ENCODE measurements around the gene RTP3.

Gene RTP3

DNA sequence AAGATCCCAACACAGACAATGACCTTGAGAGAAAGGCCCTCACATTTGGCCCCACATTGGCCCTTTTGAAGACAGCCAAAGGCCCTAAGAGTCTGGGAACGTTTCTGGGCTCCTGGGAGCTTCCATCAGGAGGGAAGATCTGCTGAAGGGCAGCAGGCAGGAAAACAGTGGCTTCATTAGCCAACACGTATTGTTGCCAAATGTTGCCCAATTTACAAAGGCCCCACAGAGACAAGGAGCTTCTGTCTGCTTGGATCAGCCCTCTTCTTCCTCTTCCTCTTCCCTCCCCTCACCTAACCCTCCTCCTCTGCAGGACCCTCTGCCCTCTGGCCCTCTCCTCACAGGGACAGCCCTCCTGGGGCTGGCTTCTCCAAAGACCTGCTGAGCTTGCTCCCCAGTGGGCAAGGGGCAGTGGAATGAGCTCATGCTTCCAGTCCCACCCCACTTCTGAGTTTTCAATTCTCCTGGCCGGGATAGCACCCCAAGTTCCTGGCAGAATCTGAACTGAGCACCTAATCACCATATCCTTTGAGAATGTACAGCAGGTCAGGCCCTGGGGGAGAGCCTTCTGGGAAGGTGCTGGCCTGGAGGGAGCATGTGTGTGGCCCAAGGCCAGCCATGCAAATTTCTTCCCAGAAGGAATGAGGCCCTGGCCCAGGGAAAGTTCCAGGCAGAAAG lies 28.0 kb upstream of the RTP3 start:
- no peak for DNase-seq

DNA sequence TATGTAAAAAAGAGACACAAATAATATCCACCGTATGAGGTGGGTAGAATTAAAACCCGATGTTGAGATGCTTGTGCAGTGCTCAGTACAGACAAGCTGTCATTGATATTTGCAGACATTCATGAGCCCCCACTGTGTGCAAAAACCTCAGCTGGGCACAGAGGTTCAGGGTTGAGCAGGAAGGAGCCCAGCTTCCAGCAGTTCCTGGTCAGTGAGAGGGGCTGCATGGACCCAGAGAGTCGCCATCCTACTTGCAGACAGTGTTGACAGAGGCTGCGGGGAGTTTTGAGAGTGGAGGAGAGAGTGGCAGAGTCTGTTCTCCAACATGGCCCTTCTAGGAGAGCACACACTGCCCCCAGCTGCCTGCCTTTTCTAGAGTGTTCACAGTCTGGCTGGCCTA lies 26.9 kb upstream of the RTP3 start:
- no peak for DNase-seq

DNA sequence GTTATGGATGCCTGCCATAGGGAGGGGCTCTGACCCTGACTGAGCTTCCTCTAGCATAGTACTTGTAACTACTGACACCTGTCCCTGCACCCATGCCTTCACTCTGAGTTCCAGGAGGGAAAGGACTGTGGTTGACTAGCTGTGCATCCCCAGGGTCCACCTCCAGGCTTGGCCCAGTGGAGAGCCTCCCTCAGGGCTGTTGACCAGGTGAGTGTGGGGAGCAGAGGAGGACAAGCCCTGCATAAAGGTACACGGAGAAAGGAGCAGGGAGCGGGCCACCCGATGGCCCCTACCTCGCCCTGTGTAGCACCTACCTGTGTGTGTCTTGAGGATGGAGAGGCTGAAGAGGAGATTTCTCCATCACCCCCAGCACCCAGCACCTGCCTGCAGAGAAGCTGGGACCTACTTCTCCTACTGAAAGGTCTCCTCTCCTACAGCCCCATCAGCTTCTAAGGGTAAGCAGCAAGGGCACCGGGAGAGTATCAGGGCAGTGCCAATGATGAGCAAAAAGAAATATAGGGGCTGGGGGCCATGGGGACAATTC lies 26.3 kb upstream of the RTP3 start:
- DNase-seq: no peak

GRCh38 chr3:46472736-46473135 lies 25.0 kb upstream of the RTP3 start:
- DNase-seq: no peak

DNA sequence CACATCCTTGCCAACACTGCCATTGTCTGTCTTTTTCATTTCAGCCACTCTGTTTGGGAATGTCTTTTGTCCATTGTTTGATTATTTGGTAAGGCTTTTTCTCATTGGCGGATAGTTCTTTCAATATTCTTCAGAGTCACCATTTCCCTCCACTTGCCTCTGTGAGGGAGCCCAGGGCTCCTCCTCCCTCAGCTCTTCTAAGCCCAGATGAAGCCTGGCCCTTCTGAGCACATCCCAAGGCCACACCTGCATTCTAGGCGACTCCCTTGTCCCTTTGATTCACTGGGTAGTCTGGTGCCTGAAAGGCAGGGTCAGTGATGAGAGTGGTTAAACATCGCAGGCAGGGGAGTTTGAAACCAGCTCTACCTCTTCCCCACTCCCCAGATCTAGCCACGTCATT lies 20.6 kb upstream of the RTP3 start:
- no peak for DNase-seq

DNA sequence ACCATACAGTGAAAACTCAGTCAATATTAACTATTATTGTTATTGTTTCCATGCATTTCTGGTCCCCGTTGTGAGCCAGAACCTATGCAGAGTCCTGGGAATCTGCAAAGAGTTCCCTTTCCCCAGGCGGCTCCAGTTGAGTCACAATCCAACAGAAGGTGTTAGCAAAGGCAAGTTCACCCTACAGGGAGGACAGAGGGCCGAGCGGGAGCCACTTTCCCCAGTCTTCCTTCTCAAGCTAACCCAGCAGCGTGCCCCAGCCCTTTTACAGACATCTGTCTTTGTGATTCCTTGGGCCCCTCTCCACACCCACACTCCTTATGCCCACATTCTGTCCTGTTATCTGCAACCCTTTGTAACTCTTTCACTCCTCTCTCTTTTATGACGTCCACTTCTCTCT lies 20.0 kb upstream of the RTP3 start:
- no peak for DNase-seq

DNA sequence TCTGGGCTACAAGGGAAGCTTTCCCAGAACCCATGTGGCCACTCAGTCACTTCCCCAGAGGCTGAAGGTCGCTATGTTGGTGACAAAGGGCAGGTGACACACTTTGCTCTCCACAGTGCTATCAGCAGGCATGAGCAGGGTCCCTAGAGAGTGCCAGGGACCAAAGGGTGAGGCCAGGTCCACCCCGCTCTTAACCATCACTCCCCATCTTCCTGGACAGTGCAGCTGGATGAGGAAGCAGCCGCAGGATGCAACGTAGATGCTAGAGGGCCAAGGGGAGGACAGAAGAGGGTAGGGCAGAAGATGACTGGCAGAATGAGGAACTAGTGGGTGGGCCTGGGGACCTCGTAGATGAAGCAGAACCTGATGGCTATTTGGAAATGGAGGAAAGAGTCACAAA lies 19.4 kb upstream of the RTP3 start:
- DNase-seq: no peak

- no peak for DNase-seq
These were observed 18.8 kb upstream of the RTP3 start for GRCh38 chr3:46479021-46479420.

DNA sequence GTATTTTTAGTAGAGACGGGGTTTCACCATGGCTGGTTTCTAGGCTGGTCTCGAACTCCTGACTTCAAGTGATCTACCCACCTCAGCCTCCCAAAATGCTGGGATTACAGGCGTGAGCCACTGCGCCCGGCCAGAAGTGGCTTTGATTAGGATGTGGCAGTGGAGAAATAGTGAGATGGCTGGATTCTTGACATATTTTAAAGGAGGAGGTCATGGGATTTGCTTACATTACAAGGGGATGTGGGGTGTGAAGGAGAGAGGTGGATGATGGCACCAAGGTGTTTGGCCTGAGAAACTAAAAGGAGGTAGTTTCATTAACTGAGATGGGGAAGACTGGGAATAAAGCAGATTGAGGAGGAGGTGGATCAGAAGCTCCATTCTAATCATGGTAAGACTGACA lies 18.1 kb upstream of the RTP3 start:
- DNase-seq: no peak

GRCh38 chr3:46480491-46481195 lies 17.1 kb upstream of the RTP3 start:
- DNase-seq: no peak

DNA sequence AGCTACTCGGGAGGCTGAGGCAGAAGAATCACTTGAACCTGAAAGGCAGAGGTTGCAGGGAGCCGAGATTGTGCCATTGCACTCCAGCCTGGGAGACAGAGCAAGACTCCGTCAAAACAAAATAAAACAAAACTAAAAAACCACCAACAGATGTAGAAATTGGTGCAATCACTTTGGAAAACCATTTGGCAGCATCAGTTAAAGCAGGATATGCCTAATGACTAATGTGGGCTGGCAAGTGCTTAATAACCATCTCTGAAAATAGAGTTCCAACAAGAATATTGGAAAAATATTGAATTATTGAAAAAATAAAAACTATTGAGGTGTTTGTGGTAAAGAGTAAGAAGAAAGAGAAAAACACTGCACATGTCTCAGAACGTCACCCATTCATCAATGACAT lies 16.1 kb upstream of the RTP3 start:
- DNase-seq: no peak

GRCh38 chr3:46482632-46483350 lies 15.0 kb upstream of the RTP3 start:
- DNase-seq: no peak

DNA sequence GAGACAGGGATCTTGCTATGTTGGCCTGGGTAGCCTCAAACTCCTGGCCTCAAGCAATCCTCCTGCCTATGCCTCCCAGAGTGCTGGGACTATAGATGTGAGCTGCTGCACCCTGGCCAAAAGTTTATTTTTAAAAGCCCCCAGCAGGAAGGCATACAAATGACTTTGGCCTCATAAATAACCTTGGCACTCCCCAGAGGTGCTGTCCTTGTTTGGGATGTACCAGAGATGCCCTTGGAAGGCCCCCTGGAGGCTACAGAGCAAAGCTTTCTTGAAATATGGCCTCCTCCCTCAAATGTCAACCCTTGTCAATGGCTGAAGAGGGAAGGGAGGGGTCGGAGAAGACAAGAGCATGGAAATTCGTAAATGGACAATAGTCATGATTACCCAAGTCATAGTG lies 14.0 kb upstream of the RTP3 start:
- no peak for DNase-seq

GRCh38 chr3:46484388-46484787 lies 13.4 kb upstream of the RTP3 start:
- no peak for DNase-seq

DNA sequence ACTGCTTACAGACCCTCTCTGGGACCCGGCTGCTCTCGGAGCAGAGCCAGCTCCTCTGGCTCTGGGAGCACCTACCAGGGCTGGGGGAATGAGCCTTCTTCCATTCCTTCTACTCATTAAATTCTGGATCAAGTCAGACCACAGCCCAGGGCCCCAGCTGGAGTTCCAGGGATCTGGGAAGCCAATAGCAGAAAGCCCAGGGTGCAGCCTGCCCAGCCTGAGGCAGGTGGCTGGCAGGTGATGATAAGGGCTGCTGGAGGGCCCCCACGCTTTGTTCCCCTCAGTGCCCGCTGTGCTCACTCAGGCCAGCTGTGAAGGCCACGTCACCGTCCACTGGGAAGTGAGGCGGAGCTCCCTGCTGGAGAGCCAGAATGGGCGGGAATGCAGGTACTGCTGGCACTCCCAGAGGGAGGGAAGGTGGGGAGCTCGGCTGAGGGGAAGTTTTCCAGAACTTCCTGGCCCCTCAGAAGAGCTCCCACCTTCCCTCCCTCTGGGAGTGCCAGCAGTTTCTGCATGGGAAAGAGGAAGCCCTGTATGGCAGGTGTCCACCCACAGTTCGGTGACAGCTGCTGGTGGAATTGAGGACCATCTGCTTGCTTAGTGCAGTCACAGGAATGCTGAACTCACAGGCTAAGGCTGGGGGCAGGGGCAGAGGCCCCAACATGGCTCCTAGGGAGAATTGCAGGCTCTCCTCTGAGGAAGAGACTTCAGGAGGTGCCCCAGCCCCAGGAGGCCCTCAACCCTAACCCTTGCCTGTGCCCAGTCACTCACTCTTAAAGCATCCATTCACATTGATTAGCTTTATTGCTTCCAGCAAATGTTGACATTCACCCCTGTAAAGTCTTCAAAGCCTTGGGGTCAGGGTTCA lies 12.6 kb upstream of the RTP3 start:
- DNase-seq: no peak

- no peak for DNase-seq
These were observed 12.0 kb upstream of the RTP3 start for GRCh38 chr3:46485779-46486175.

GRCh38 chr3:46488735-46489361 lies 8.9 kb upstream of the RTP3 start:
- peak; percentile 92 for DNase-seq

GRCh38 chr3:46489381-46489780 lies 8.4 kb upstream of the RTP3 start:
- DNase-seq: no peak

GRCh38 chr3:46489875-46490274 lies 7.9 kb upstream of the RTP3 start:
- no peak for DNase-seq

DNA sequence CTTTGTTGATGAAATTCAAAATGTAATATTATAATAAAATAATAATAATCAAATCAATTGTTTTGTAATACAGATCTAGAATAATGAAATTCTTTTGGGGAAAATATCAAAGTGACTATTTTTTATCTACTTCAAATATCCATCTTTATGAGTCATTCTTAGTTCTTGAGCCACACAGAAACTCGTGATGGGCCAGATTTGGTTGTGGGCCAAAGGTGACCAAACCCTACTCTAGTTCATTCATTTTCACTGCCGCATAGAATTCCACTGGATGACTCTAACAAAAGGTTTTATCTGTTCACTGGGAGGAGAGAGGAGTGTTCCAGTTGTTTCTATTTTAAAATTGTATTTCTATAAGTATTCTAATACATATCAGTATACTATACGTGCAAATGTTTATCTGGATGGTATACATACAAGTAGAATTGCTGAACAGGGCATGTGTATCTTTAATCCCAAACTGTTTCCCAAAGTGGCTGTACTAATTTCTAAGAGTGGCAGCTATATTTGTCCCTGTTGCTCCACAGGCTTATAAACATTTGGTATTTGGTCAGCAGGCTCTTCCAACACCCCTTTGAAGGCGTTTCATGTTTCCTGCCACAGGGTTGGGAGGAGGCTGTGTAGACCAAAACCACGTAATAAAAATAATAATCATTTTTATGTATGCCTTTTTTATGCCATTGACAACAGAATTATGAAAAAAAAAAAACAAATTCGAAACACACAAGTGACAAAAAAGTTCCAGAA lies 7.3 kb upstream of the RTP3 start:
- DNase-seq: no peak
